GM12874 (cell line): ENCODE data around the gene PANK4.

Experiments used
- CTCF ChIP-seq: IDR thresholded peaks from 2 replicates; pipeline ENCODE4 v1.5.1; 2011; ENCODE audit warnings: low read depth, mild to moderate bottlenecking, control low read depth, low read length, moderate library complexity; ENCODE audit not compliant: insufficient read depth

PANK4 gene

GRCh38 chr1:2502210-2502609, 24.2 kb downstream of the PANK4 start:
- TF ChIP-seq CTCF: no peak

DNA sequence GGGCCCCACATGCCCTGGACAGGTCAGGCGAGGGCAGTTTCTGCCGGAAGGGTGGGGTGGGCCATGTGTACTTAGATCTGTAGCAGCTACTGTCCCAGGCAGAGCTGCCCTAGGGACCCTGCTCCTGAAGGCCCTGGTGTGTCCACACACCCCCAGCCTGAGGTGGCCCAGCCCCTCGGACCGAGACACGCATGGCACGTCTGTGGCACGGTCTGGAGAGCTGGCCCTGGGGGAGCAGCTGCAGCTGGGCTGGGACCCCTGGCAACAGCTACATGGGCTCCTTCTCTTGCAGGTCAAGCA, 24.6 kb downstream of the PANK4 start:
- no peak for TF ChIP-seq CTCF

DNA sequence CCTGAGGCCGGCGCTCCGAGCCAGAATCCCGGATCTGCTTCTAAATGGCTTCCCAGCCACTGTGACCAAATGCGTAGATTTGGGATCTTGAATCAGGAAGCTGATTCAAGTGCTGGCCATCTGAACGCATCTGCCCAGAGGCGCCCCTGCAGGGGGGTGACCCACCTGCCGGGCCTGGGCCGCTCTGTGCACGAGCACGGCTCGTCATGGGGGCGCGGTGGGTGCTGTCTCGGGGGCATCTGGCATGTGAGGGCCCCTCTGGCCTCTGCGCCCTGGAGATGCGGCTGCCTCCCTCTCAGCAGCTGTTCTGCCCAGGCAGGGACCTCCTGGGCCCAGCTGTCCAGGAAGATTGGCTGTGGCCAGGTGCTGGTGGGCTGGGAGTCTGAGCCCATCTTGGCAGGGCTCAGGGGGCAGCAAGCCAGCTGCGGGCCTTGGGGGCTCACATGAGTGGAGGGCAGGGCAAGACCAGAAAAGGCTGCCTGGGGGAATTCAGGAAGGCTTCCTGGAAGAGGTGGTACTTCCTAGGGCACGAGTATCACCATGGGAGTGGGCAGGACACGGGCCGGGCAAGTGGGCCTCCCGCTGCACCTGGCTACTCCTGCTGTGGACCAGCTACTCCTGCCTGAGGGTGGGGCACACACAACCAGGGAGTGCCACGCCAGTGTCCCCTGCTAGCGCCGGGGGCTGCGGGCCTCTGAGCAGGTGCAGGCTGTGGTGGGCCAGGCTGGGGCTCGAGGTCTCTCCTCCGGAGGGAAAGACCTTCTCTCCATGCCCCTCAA, 25.2 kb downstream of the PANK4 start:
- no peak for TF ChIP-seq CTCF

GRCh38 chr1:2499986-2500596, 26.3 kb downstream of the PANK4 start:
- TF ChIP-seq CTCF: no peak

- TF ChIP-seq CTCF: no peak
Measured at GRCh38 chr1:2499260-2499659, 27.1 kb downstream of the PANK4 start.

GRCh38 chr1:2498648-2499047, 27.7 kb downstream of the PANK4 start:
- no peak for TF ChIP-seq CTCF

DNA sequence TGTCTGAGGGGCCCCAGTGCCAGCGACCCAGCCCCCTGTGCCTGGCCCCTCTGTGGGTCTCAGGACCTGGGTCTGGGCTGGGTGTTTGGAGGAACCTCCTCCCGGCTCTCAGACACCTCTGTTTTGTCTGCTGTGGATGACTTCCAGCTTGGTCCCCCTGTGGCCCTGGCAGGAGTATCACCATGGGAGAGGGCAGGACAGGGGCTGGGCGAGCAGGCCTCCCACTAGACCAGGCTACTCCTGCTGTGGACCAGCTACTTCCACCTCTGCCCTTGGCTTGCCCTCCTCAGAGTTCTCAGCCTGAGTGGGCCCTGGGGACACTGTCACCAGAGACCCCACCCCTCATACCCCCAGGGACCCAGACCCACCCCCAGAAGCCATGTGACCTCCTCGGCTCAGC, 28.5 kb downstream of the PANK4 start:
- no peak for TF ChIP-seq CTCF
